Stimulated activated CD8-positive, alpha-beta memory T cell treated with anti-CD3 and anti-CD28 coated beads, Interleukin-15, amount 100 ng/mL, for 1 hour (primary cell): ENCODE results near the gene AP2M1.
A peak's percentile ranks its signal among the peaks of the same experiment; 100 is the strongest.
"Not testable (repeated sequence)": the region's sequence is repeated elsewhere in the genome, so short reads cannot be mapped to it uniquely, and the experiment has no call there.

Experiments used
- DNase-seq: peaks from one replicate; pipeline ENCODE4 v3.0.0-alpha.2; 2020; ENCODE audit warnings: low read depth

Gene AP2M1

DNA sequence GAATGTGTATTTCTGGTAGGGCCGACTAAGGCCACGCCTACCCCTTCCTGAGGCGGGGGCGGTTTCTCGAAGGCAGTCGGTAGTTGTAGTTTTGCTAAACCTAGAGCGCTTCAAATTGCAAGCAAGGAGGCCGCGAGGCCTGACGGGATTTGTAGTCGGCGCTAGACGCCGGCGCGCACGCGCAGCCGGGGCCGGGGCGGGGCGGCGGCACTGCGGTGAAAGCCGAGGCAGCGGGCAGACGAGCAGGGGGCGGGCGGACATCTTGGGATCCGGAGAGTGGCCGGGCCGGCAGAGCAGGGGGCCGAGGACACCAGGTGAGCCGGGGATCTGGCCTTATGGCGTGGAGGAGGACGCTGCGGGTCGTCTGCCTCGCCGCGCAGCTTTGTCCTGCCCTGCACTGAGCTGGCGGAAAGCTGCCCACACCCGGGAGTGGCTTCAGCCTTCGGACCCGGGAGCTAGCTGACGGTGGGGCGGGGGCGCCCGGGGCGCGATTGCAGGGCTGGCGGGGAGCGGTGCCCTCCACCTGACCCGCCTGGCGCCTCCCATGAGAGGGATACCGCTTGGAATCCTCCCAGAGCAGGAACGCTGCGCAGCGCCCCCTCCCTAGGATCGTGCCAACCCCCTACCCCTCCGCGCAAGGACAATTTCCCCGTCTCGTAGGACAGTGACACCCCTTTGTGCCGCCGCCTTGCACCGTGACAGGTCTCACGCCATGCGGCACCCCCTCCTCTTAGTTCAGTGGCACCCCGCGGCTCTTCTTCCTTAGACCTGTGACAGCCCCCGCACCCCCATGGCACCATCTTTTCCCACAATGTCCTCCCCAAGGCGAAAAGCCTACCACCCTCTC, at the start of gene AP2M1:
TSS of gene AP2M1 (plus strand) at position 210 of the 847 bp plus-strand sequence. CDS start 2,139 bp downstream, outside the sequence.
- DNase-seq: peak; percentile 94

GRCh38 chr3:184126006-184126405, 48.6 kb upstream of the AP2M1 start:
- no peak for DNase-seq

DNA sequence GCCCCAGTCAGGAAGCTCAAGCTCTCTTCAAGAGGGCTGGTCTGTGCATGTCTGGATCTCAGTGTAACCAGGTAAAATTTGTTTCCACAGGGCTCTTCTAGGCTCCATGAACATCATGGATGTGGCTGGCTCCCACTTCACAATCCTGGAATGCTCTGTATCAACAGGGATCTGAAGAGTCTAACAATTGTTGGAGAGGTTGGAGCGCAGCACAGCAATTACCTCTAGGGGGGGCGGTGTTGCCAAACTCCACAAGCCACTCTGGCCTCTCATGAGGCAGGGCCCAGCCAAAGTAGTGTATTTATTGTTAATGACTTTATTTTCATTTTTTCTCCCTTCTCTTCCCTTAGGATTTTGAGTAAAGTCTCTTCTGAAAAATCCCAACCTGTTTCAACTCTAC, 45.6 kb upstream of the AP2M1 start:
- DNase-seq: no peak

DNA sequence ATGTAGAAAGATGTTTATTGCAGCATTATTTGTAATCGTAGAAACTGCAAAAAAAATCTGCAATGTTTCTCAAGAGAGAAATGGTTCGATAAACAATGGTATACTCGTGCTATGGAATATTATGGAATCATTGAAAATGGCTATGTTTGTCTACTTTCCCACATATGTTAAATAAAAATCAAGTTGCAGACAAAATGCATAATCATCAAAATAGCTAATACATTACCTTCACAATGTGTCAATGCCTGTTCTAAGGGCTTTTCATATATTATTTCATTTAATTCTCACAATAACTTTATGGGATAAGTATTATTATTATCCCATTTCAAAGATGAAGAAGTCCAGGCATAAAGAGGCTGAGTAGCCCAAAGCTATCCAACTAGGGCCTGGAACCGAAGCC, 41.7 kb upstream of the AP2M1 start:
- no peak for DNase-seq

DNA sequence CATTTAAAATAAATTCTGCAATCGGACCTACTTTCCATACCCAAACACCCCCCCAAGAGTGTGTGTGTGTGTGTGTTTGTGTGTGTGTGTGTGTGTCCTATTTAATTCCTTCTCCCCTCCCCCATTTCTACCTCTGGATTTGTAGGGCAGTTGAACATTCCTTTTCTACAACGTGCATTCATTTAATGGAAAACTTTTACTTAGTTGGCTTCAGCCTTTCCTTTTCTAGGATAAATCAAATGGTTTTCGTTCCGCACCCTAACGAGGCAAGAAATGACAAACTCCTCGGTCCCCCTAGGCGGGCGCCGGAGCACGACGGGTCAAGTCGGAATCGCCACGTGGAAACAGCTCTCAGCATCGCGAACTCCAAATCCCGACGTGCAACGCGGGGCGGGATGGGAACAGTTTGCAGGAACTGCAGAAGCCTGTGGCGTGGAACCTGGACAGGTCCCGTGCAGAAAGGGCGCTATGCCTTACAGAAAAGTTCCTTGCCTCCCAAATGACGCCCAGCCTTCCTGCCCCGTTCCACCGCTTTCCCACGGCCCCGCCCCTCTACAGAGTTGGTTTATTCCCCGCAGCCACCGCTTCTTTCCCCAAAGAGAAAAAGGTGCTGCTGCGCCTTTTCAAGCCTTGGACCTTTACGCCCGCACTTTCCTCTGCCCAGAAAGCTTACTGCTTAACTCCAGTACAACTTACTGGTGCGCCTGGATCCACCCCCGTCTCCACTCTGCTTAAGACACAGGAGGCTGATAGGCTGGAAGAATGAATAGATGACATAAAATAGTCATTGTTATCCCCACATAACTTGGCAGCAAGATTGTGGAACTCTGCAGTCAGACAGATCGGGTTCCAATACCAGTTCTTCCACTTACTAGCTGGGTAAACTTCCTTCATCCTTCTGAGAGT, 40.6 kb upstream of the AP2M1 start:
- DNase-seq: no peak

DNA sequence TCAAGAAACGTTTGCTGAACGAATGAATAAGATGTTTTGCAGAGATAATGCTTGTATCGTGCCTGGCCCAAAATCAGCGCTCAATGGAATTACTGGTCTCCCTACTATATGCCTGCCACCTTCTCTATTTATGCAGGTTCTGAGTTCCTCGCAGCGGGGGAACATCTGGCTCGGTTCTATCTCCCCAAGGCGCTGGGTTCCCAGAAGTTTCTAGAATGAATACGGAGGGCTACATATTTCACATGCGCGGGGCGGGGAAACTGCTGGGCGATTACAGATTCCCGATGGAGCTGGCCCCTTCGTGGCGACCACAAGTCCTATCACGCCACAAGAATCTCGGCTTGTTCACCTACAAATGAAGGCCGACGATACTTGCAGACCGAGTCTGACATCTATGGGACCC, 39.9 kb upstream of the AP2M1 start:
- DNase-seq: no peak

GRCh38 chr3:184135149-184135910, 39.3 kb upstream of the AP2M1 start, which contains the start of gene EIF2B5:
Gene EIF2B5 (plus strand): TSS chr3:184135358. CDS start chr3:184135386, 28 bp downstream.
- DNase-seq: peak; percentile 75

GRCh38 chr3:184135911-184136260, 38.8 kb upstream of the AP2M1 start:
- DNase-seq: no peak

- DNase-seq: no peak
These were observed 34.2 kb upstream of the AP2M1 start for GRCh38 chr3:184140436-184140835.

DNA sequence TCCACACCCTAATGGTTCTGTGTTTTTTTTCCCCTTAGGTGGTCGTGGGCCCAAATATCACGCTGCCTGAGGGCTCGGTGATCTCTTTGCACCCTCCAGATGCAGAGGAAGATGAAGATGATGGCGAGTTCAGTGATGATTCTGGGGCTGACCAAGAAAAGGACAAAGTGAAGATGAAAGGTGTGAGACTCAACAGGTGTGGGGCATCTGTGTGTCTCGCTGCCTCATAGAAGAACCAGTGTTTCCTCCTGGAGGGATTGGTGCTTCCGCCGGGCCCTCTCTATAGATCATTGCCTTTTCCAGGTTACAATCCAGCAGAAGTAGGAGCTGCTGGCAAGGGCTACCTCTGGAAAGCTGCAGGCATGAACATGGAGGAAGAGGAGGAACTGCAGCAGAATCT, 32.5 kb upstream of the AP2M1 start:
- no peak for DNase-seq

DNA sequence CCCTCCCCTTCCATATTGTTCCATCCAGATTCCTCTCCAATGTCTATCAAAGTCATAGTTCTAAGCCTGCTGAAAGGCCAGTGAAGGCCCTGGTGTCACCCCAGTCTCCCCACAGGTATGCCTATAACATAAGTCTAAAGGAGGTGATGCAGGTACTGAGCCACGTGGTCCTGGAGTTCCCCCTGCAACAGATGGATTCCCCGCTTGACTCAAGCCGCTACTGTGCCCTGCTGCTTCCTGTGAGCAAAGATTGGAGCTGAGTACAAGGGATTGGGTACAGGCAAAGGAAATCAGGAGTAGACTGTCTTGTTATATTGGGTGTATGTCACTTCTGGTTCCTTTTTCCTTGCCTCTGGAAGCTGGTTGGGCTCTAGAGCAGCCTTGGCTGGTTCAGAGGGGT, 31.3 kb upstream of the AP2M1 start:
- no peak for DNase-seq

DNA sequence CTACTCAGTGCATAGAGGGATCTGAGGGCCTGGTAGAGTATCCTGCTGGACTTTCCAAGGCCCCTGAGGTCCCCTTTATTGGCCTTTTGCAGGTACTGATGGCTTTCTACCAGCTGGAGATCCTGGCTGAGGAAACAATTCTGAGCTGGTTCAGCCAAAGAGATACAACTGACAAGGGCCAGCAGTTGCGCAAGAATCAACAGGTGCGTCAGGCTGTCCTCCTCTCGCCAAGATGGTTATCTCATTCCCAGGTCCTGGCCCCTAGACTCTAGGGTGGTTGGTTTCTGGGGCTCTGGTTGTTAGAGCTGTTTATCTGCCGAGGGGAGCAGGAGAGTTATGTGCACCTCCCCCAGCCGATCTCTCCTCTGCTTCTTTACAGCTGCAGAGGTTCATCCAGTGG, 30.1 kb upstream of the AP2M1 start:
- no peak for DNase-seq

GRCh38 chr3:184145111-184145524, 29.5 kb upstream of the AP2M1 start:
- no peak for DNase-seq

GRCh38 chr3:184145751-184146270, 28.8 kb upstream of the AP2M1 start:
- DNase-seq: no peak

DNA sequence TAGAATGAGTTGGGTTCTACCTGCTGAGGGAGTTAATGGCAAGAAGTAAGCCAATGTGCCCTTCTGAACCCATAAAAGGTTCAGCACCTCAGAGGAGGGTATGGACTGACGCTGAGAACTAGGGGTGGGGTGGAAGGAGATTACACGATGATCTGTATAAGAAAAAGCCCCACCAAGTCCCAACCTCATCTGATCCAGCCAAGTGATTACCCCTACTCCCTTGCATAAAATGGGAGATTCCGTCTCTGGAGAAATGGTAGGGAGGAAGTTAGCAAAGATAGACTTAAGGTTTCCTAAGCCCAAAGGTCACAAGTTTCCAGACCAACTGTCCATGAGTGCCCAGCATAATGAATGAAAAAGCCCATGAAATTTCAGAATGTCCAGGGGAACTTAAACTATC, 26.6 kb upstream of the AP2M1 start:
- DNase-seq: no peak

DNA sequence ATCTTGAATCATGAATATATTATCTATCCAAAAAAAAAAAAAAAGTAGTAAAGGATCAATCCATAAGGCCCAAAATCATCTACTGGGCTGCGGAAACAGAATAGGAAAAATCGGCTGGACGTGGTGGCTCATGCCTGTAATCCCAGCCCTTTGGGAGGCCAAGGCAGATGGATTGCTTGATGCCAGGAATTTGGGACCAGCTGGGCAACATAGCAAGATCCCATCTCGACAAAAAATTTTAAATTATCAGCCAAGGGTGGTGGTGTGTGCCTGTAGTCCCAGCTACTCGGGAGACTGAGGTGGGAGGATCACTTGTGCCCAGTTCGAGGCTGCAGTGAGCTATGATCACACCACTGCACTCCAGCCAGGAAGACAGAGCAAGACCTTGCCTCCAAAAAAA, 25.5 kb upstream of the AP2M1 start:
- DNase-seq: no peak

DNA sequence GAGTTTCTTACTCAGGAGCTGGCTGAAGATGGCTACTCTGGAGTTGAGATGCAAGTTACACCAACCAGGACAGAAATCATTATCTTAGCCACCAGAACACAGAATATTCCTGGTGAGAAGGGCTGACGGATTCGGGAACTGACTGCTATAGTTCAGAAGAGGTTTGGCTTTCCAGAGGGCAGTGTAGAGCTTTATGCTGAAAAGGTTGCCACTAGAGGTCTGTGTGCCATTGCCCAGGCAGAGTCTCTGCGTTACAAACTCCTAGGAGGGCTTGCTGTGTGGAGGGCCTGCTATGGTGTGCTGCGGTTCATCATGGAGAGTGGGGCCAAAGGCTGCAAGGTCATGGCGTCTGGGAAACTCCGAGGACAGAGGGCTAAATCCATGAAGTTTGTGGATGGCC, 24.9 kb upstream of the AP2M1 start:
- not testable (repeated sequence) for DNase-seq

GRCh38 chr3:184154885-184155643, 19.6 kb upstream of the AP2M1 start, which contains the start of gene DVL3:
Gene DVL3 (plus strand): TSS chr3:184155377. CDS start chr3:184155636, 259 bp downstream.
- no peak for DNase-seq

DNA sequence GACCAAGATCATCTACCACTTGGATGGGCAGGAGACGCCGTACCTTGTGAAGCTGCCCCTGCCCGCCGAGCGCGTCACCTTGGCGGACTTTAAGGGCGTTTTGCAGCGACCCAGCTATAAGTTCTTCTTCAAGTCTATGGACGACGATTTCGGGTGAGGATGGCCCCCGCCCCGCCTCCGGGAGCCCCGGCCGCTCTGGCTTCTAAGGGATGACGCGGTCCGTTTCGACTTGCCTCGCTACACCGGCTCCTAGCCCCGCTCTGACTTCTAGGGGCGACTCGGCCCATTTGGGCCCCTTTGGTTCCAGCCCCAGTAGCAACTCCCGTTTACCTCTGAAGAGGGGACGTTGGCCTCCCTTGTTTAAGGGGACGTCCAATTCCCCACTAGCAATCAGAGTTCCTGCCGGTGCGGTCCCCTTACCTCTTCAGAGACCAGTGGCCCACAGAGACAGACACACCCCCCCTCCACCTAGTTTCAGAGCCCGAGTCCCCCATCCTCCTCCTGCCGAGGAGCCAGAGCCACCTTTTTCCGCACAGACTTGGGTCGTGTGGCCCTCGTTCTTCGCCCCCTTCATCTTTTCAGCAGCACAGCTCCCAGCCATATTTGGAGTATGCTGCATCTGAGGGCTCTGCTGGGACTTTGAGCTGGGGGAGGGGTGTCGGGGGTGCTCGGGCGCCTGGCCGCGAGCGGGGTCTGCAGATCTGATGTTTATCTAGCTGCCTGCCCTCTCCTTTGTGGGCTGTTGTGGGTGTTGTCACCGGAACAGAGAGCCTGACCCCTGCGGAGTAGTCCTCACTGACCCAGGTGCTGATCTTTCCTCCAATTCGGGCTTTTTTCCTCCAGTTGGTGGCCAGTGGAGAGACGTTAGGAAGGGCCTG, 18.8 kb upstream of the AP2M1 start:
- DNase-seq: peak; percentile 11

DNA sequence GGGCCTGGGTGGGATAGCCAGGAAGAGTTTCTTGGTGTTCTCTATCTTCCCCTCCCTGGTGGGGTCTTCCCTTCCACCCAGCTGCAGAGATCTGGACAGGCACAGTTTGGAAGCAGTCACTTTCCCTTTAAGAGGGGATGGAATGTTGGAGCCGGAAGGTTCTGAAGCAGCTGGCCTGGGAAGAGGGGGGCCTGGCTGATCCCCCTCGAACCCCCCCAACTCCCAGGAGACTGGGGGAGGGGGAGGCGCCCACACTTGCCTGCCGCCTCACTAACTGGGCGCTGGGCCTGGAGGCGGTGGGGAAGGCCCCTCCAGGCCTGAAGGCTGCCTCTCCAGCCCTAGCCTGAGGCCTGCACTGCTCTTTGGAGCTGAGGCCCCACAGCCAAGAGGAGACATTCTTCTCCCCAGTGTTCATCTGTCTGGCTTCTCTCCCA, 18.1 kb upstream of the AP2M1 start:
- no peak for DNase-seq
